ENCODE results near the gene SYNGR1. TPM values are rescaled to one million over a fixed set of nuclear protein-coding genes. Genes with fewer than 3 reads are reported as not detected.

SYNGR1 gene
- total and polyA plus RNA-seq, 2 experiments from 2014 or later: 30.9 to 37.0 TPM

GRCh38 chr22:39419911-39420310, 70.1 kb downstream of the SYNGR1 start:
- Mint-ChIP-seq H3K27me3 (ENCODE audit: insufficient read depth, low read depth, poor library complexity) (peaks cover 2% of the 10 kb centered on the region), H3K9me3 (no peaks in the 10 kb centered on the region), H3K4me3 (no peak overlapping the region), H3K27ac (no peak overlapping the region), H3K36me3 (ENCODE audit: low read depth) (peaks cover 44% of the 10 kb centered on the region), H3K4me1 (no peaks in the 10 kb centered on the region; the same call in 1 of the 3 replicates)
- DNase-seq (ENCODE audit: low spot score) (no peak), ATAC-seq (no peak)
- H3K4me2 ChIP-seq: no peak overlapping the region
- no peaks in the 10 kb centered on the region; the same call in 1 of the 2 replicates for H4K20me1 ChIP-seq (replicated peaks; ENCODE audit: insufficient read depth)
- H3K27me3 ChIP-seq (ENCODE audit: insufficient read depth): no peaks in the 10 kb centered on the region
- no peaks in the 10 kb centered on the region for H3K79me2 ChIP-seq (replicated peaks; ENCODE audit: insufficient read depth)
- no peak overlapping the region for H3K4me3 ChIP-seq
- peaks cover 9% of the 10 kb centered on the region; the same call in 1 of the 2 replicates for H3K36me3 ChIP-seq (ENCODE audit: insufficient read depth)
- H3K9me2 ChIP-seq (ENCODE audit: insufficient read depth): no peaks in the 10 kb centered on the region
- H3F3A ChIP-seq (replicated peaks; ENCODE audit: low read depth): no peaks in the 10 kb centered on the region
- no peaks in the 10 kb centered on the region for H3K4me1 ChIP-seq (ENCODE audit: insufficient read depth)
- TF ChIP-seq CREB1 (CRISPR knock-in tag; IDR thresholded peaks at IDR 0.05; ENCODE audit: low read depth) (no peak), NANOG (IDR thresholded peaks at IDR 0.05; ENCODE audit: borderline replicate concordance) (no peak), REST (IDR thresholded peaks at IDR 0.05; ENCODE audit: unreplicated experiment) (no peak), EZH2 (IDR thresholded peaks at IDR 0.05; ENCODE audit: low read depth, unreplicated experiment) (no peak), CTCF (conservative IDR thresholded peaks at IDR 0.05; ENCODE audit: low read depth in 2 of 2) (no peak), ZNF331 (CRISPR knock-in tag; IDR thresholded peaks at IDR 0.05; ENCODE audit: low read depth) (no peak), STAT1 (IDR thresholded peaks at IDR 0.05; ENCODE audit: unreplicated experiment) (no peak), ZNF462 (CRISPR knock-in tag; IDR thresholded peaks at IDR 0.05) (no peak), ETS1 (IDR thresholded peaks at IDR 0.05) (no peak), JUNB (IDR thresholded peaks at IDR 0.05; ENCODE audit: unreplicated experiment) (no peak), EZH2phosphoT487 (IDR thresholded peaks at IDR 0.05; ENCODE audit: unreplicated experiment) (no peak), ZNF114 (CRISPR knock-in tag; IDR thresholded peaks at IDR 0.05) (no peak), POLR2AphosphoS5 (IDR thresholded peaks at IDR 0.05; ENCODE audit: low read depth) (no peak)
- H3K27ac ChIP-seq (ENCODE audit: low read depth): no peak overlapping the region
- no peak overlapping the region for H2AFZ ChIP-seq
